ENCODE results near the gene BMP7. TPM values are rescaled to one million over a fixed set of nuclear protein-coding genes. Genes with fewer than 3 reads are reported as not detected.

The BMP7 gene
- total and polyA plus RNA-seq, 2 donors (not counting 3 experiments of a cell fraction or from before 2014, with no cell fraction given), result not detected

DNA sequence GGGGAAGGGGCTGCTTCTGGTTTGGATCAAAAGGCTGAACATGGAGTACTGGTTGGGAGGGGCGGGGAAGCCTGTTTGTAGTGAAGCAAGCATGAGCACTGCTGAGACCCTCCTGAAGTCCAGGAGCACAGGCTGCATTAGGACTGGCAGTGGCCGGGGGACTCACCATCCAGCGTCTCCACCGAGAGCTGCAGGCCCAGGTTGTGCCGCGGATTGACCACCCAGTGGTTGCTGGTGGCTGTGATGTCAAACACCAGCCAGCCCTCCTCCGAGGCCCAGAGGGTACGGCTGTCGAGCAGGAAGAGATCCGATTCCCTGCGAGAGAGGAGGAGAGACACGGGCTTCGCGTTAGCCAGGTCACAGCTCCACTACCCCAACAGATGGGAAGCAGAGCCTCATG is 64.1 kb downstream of the BMP7 start:
- ChIA-PET POLR2A (no interaction called here), CTCF (no interaction called here)
- no TSS peak for BruUV-seq (replicated peaks)
- Histone ChIP-seq H3K27me3 (ENCODE audit: control insufficient read depth in 2 of 2, insufficient read depth in 2 of 2, low read length in 2 of 2) (no peaks in the 10 kb centered on the region), H3K4me3 (replicated peaks in 1 of 3; ENCODE audit: insufficient read depth in 1 of 3, low read depth in 1 of 3, low read length in 3 of 3) (no peak overlapping the region), H3K4me1 (ENCODE audit: control insufficient read depth, extremely low read depth, insufficient read depth, low read length) (no peaks in the 10 kb centered on the region), H3K9ac (replicated peaks; ENCODE audit: extremely low read depth, insufficient read depth, low read length) (no peak overlapping the region), H2AFZ (ENCODE audit: low read depth, low read length) (no peak overlapping the region), H3K4me2 (ENCODE audit: insufficient read depth, low read length) (no peak overlapping the region), H3K27ac (ENCODE audit: insufficient read depth, low read depth, low read length) (no peak overlapping the region), H3K36me3 (ENCODE audit: control insufficient read depth in 2 of 2, extremely low read depth in 1 of 2, insufficient read depth in 2 of 2, low read length in 2 of 2) (no peaks in the 10 kb centered on the region), H3K9me3 (replicated peaks; ENCODE audit: control insufficient read depth, insufficient read depth, low read length) (no peaks in the 10 kb centered on the region), H4K20me1 (replicated peaks; ENCODE audit: control insufficient read depth, extremely low read depth, insufficient read depth, low read length) (no peaks in the 10 kb centered on the region), H3K79me2 (ENCODE audit: control insufficient read depth, insufficient read depth, low read length) (no peaks in the 10 kb centered on the region), H3K9me1 (replicated peaks; ENCODE audit: control insufficient read depth, extremely low read depth, insufficient read depth, low read length) (no peaks in the 10 kb centered on the region)
- dilution Hi-C loops (cut with MboI; ENCODE audit: extremely low pct_ligation_motif_present, low sequenced_read_pairs), result no loop called here
- TF ChIP-seq POLR2AphosphoS5 (IDR thresholded peaks at IDR 0.05; ENCODE audit: insufficient read depth, low read depth, low read length), result no peak
- TF ChIP-seq EZH2 (IDR thresholded peaks at IDR 0.05; ENCODE audit: borderline replicate concordance, low read depth, low read length, severe bottlenecking), result no peak
- TF ChIP-seq, protein P1, sequence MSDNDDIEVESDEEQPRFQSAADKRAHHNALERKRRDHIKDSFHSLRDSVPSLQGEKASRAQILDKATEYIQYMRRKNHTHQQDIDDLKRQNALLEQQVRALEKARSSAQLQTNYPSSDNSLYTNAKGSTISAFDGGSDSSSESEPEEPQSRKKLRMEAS (IDR thresholded peaks at IDR 0.05; ENCODE audit: insufficient read depth, insufficient read length), result no peak
- no peak for TF ChIP-seq FOS (IDR thresholded peaks at IDR 0.05; ENCODE audit: borderline replicate concordance, insufficient read depth, low read length)
- TF ChIP-seq JUN (IDR thresholded peaks at IDR 0.05; ENCODE audit: borderline replicate concordance, insufficient read depth, insufficient read length, low read depth), result no peak
- TF ChIP-seq POLR2A (IDR thresholded peaks at IDR 0.05; ENCODE audit: low read depth, low read length), result no peak
- TF ChIP-seq, protein P2, sequence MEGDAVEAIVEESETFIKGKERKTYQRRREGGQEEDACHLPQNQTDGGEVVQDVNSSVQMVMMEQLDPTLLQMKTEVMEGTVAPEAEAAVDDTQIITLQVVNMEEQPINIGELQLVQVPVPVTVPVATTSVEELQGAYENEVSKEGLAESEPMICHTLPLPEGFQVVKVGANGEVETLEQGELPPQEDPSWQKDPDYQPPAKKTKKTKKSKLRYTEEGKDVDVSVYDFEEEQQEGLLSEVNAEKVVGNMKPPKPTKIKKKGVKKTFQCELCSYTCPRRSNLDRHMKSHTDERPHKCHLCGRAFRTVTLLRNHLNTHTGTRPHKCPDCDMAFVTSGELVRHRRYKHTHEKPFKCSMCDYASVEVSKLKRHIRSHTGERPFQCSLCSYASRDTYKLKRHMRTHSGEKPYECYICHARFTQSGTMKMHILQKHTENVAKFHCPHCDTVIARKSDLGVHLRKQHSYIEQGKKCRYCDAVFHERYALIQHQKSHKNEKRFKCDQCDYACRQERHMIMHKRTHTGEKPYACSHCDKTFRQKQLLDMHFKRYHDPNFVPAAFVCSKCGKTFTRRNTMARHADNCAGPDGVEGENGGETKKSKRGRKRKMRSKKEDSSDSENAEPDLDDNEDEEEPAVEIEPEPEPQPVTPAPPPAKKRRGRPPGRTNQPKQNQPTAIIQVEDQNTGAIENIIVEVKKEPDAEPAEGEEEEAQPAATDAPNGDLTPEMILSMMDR (IDR thresholded peaks at IDR 0.05; ENCODE audit: extremely low read depth in 1 of 2, insufficient read depth in 1 of 2, low read depth in 1 of 2, low read length in 2 of 2), result no peak
- TF ChIP-seq MYC (IDR thresholded peaks at IDR 0.05; ENCODE audit: low read depth, low read length), result no peak
- no peak for TF ChIP-seq GATA2 (IDR thresholded peaks at IDR 0.05; ENCODE audit: insufficient read depth, insufficient read length, low read depth, low read length)
- DNase-seq (ENCODE audit: low read depth, low spot score) (no peak), FAIRE-seq (no peak)
- intact Hi-C loops (cut with micrococcal nuclease), result no loop called here

Data from endothelial cell of umbilical vein (primary cell).